Activated T-helper 2 cell treated with anti-CD3 and anti-CD28 coated beads, Interferon-gamma antibody, Interleukin-2, Interleukin-4, amounts not matched to agents 10 μg/mL and 5 μg/mL and 100 μg/mL, durations not matched to agents 14 hours and 24 hours and 36 hours (primary cell): ENCODE data around the gene ACIN1. TPM values are rescaled to one million over a fixed set of nuclear protein-coding genes. Genes with fewer than 3 reads are reported as not detected.

Experiments used
- DNase-seq: peaks from one replicate; pipeline ENCODE4 v3.0.0; 2021; ENCODE audit warnings: low spot score
- H3K27ac Mint-ChIP-seq: one replicate; pipeline ENCODE4 v1.8.0; 2021; ENCODE audit warnings: mixed read lengths
- H3K27me3 Mint-ChIP-seq: one replicate; pipeline ENCODE4 v1.8.0; 2021; ENCODE audit warnings: low read depth, mixed read lengths
- H3K36me3 Mint-ChIP-seq: one replicate; pipeline ENCODE4 v1.8.0; 2021; ENCODE audit warnings: low read depth, mixed read lengths
- H3K4me1 Mint-ChIP-seq: one replicate; pipeline ENCODE4 v1.8.0; 2021; ENCODE audit warnings: low read depth, mixed read lengths
- H3K4me3 Mint-ChIP-seq: one replicate; pipeline ENCODE4 v1.8.0; 2021; ENCODE audit warnings: low read depth, mild to moderate bottlenecking, moderate library complexity, mixed read lengths
- H3K9me3 Mint-ChIP-seq: one replicate; pipeline ENCODE4 v1.8.0; 2021; ENCODE audit warnings: mixed read lengths
- intact Hi-C: fragments of 100-400 bp; cut with micrococcal nuclease; formaldehyde crosslinking; loops from one replicate; pipeline ENCODE4 v1.15.1; 2023
- total RNA-seq: library from RNA; stranded (reverse); gene quantifications from 2 replicates; pipeline ENCODE4 v1.2.3, GENCODE V29; 2022

ACIN1 gene
- total RNA-seq, 1 donor from 2014 or later = 213 TPM

DNA sequence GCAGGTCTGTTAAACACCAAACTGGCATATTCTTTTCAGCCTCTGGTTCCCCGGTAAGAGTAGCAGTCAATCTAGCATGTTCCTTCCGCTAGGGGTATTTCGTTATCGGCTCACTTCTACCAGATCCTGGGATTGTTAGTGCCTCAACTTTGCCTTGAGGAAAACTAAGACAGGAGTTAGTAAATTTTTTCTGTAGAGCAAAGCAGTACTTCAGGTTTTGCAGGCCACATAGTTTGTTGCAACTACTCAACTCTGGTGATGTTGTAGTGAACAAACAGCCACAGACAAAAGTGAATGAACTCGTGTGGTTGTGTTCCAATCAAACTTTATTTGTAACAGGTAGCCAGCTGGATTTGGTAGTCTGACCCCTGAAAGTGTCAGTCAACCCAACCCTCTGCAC lies 31.3 kb downstream of the ACIN1 start:
- Mint-ChIP-seq H3K36me3 (peaks cover 87% of the 10 kb centered on the region), H3K9me3 (no peaks in the 10 kb centered on the region), H3K27me3 (no peaks in the 10 kb centered on the region), H3K4me3 (no peak overlapping the region), H3K4me1 (peaks cover 2% of the 10 kb centered on the region), H3K27ac (no peak overlapping the region)
- intact Hi-C loops = no loop called here
- no peak for DNase-seq

- intact Hi-C loops = no loop called here
- Mint-ChIP-seq H3K27me3 (peaks cover under 1% of the 10 kb centered on the region), H3K27ac (no peak overlapping the region), H3K4me1 (peaks cover 6% of the 10 kb centered on the region), H3K4me3 (no peak overlapping the region), H3K36me3 (peaks cover 75% of the 10 kb centered on the region), H3K9me3 (no peaks in the 10 kb centered on the region)
- DNase-seq = no peak
Observed at GRCh38 chr14:23062002-23062401, 32.9 kb downstream of the ACIN1 start.

- intact Hi-C loops = no loop called here
- Mint-ChIP-seq H3K4me1 (peaks cover 16% of the 10 kb centered on the region), H3K9me3 (no peaks in the 10 kb centered on the region), H3K27me3 (peaks cover 7% of the 10 kb centered on the region), H3K27ac (no peak overlapping the region), H3K4me3 (no peak overlapping the region), H3K36me3 (peaks cover 62% of the 10 kb centered on the region)
- no peak for DNase-seq
Observed at GRCh38 chr14:23060536-23061260, 34.2 kb downstream of the ACIN1 start.

- intact Hi-C loops = loop anchor here (1.0 to 5.0 kb wide), 2 partner anchors 52 to 73 kb away; no protein-coding TSS in a partner anchor
- H3K4me3 Mint-ChIP-seq = peak overlapping the region; percentile 24
- H3K4me1 Mint-ChIP-seq = peaks cover 16% of the 10 kb centered on the region
- peaks cover 7% of the 10 kb centered on the region for H3K27me3 Mint-ChIP-seq
- H3K27ac Mint-ChIP-seq = no peak overlapping the region
- no peaks in the 10 kb centered on the region for H3K9me3 Mint-ChIP-seq
- no peak for DNase-seq
- H3K36me3 Mint-ChIP-seq = peaks cover 44% of the 10 kb centered on the region
Observed at GRCh38 chr14:23058654-23059504, 36.1 kb downstream of the ACIN1 start.

- peak; percentile 79 for DNase-seq
- peak overlapping the region; percentile 84 for H3K4me3 Mint-ChIP-seq
- H3K4me1 Mint-ChIP-seq = peaks cover 16% of the 10 kb centered on the region
- H3K36me3 Mint-ChIP-seq = peaks cover 35% of the 10 kb centered on the region
- no peaks in the 10 kb centered on the region for H3K9me3 Mint-ChIP-seq
- intact Hi-C loops = loop anchor here (1.0 to 5.0 kb wide), 4 partner anchors 23 to 72 kb away; partner anchors contain the start of gene PSMB5
- H3K27ac Mint-ChIP-seq = peak overlapping the region; percentile 51
- peaks cover 7% of the 10 kb centered on the region for H3K27me3 Mint-ChIP-seq
Observed at GRCh38 chr14:23057757-23058653, 36.9 kb downstream of the ACIN1 start.

- peak; percentile 74 for DNase-seq
- H3K4me3 Mint-ChIP-seq = peak within 1 kb of the TSS; percentile 84
- peaks cover 16% of the 10 kb centered on the region for H3K4me1 Mint-ChIP-seq
- H3K9me3 Mint-ChIP-seq = no peaks in the 10 kb centered on the region
- H3K27ac Mint-ChIP-seq = peak within 1 kb of the TSS; percentile 51
- H3K27me3 Mint-ChIP-seq = peaks cover 7% of the 10 kb centered on the region
- peaks cover 27% of the 10 kb centered on the region for H3K36me3 Mint-ChIP-seq
- intact Hi-C loops = loop anchor here (1.0 to 5.0 kb wide), 4 partner anchors 22 to 127 kb away; partner anchors contain the start of gene PSMB5
Observed at GRCh38 chr14:23056956-23057756, 37.8 kb downstream of the ACIN1 start, which contains the start of gene CDH24. Gene CDH24 (minus strand): TSS chr14:23057520. CDS start chr14:23055733, 1,787 bp downstream.

DNA sequence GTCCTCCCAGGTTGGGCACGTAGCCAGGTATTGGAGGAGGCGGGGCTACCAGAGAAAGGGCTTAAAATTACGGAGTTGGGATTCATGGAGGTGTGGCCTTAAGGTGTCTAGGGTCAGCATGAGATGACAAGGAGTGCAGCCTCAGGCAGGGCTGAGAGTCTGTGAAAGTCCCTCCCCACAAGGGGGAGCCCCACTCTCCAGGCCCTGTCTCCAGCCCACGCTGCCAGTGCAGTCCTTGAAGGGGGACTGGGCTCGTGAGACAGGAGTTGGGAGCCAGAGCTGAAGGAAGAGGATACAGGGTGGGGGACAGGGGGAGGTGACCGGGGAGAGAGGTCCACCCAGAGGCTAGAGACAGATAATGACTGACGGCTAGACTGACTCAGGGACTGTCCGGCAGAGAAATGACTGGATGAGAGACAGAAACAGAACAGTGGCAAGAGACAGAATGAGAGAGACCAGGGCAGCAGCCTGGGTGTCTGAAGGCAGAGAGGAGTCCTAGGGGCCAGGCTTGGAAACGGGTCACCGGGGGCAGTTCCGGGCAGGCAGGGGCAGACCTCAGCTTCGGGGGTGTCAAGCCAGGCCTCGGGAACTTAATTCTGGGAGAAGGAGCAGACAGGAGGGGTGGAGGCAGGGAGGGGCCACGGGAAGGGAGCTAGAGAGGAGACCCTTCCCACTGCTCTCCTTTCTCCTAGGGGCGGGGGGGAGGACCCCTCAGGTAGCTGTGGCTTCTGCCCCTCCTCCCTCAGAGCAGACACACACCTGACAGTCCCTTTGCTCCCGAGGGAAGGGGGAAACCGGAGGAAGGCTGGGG lies 38.6 kb downstream of the ACIN1 start:
- Mint-ChIP-seq H3K27me3 (peaks cover 7% of the 10 kb centered on the region), H3K36me3 (peaks cover 21% of the 10 kb centered on the region), H3K9me3 (no peaks in the 10 kb centered on the region), H3K4me3 (peak overlapping the region; percentile 84), H3K4me1 (peaks cover 16% of the 10 kb centered on the region), H3K27ac (peak overlapping the region; percentile 43)
- intact Hi-C loops = loop anchor here (1.0 to 5.0 kb wide), 4 partner anchors 22 to 126 kb away; partner anchors contain the start of gene PSMB5
- peak; percentile 57 for DNase-seq

GRCh38 chr14:23055621-23056144 lies 39.3 kb downstream of the ACIN1 start:
- Mint-ChIP-seq H3K27me3 (peaks cover 7% of the 10 kb centered on the region), H3K36me3 (peaks cover 14% of the 10 kb centered on the region), H3K27ac (no peak overlapping the region), H3K4me3 (peak overlapping the region; percentile 84), H3K9me3 (no peaks in the 10 kb centered on the region), H3K4me1 (peaks cover 16% of the 10 kb centered on the region)
- intact Hi-C loops = loop anchor here (1.0 to 5.0 kb wide), 4 partner anchors 21 to 125 kb away; partner anchors contain the start of gene PSMB5
- DNase-seq = no peak

GRCh38 chr14:23055147-23055550 lies 39.8 kb downstream of the ACIN1 start:
- intact Hi-C loops = loop anchor here (5.0 kb wide), 1 partner anchor 48 kb away; no protein-coding TSS in a partner anchor
- DNase-seq = no peak
- H3K27me3 Mint-ChIP-seq = peaks cover 7% of the 10 kb centered on the region
- peaks cover 16% of the 10 kb centered on the region for H3K4me1 Mint-ChIP-seq
- H3K27ac Mint-ChIP-seq = no peak overlapping the region
- no peaks in the 10 kb centered on the region for H3K9me3 Mint-ChIP-seq
- H3K36me3 Mint-ChIP-seq = peaks cover 12% of the 10 kb centered on the region
- no peak overlapping the region for H3K4me3 Mint-ChIP-seq

DNA sequence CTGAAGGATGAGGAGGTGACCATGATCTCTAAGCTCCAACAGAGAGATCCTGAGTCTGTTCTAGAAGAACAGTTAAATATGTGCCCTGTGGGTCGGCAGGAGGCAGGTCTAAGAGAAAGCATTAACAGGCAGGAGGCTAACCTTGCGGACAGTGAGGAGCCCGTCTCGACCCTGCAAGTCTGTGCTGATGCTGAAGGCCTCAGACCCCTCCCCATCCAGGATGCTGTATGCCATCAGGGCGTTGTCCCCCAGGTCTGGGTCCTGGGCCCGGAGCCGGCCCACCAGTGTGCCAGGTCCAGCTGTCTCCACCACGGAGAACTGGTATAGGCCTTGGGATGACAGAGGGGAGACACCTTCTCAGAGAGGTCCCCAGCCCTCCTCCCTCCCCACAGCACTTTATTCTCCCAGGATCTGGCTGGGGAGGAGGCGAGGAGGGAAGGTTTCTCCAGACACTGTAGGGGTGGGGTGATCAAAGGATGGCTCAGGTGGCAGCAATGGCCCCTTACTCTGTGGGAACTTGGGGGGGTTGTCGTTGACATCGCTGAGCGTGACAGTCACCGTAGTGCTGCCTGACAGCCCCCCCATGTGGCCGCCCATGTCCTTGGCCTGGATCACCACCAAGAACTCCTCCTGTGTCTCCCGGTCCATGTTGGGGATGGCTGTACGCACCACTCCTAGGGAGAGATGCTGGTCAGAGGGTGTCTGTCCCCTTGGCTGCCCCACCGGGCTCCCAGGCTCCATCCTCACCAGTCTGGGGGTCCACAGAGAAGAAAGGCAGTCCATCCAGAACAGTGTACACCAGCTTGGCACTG lies 40.7 kb downstream of the ACIN1 start:
- DNase-seq = no peak
- intact Hi-C loops = no loop called here
- H3K9me3 Mint-ChIP-seq = no peaks in the 10 kb centered on the region
- peaks cover 6% of the 10 kb centered on the region for H3K36me3 Mint-ChIP-seq
- no peak overlapping the region for H3K27ac Mint-ChIP-seq
- no peak overlapping the region for H3K4me3 Mint-ChIP-seq
- peaks cover 16% of the 10 kb centered on the region for H3K4me1 Mint-ChIP-seq
- H3K27me3 Mint-ChIP-seq = peaks cover 7% of the 10 kb centered on the region
